Psoas muscle (tissue), 8 donors: ENCODE data around the gene PARP12. TPM values are rescaled to one million over a fixed set of nuclear protein-coding genes. Genes with fewer than 3 reads are reported as not detected.
A peak's percentile ranks its signal among the peaks of the same experiment; 100 is the strongest.

Source experiments
- ATAC-seq, 4 donors: fragments of 200-7000 bp; cut with Tn5 transposase; one replicate each; pipeline ENCODE4 v1.9.1; 2020; ENCODE audit warnings: moderate library complexity in 3 of 4, mild to moderate bottlenecking in 2 of 4
- DNase-seq, 2 donors: peaks; one replicate each; pipeline ENCODE4 v3.0.0-alpha.2; 2020
- H3K27ac ChIP-seq: fragments of 200-600 bp; one replicate; pipeline ENCODE4 v1.8.0; 2022
- H3K27me3 ChIP-seq, 3 donors: fragments of 200-600 bp in 1 of 3; one replicate each; pipeline versions ENCODE4 v1.6.1 to v1.8.0; 2013 to 2022; ENCODE audit warnings: low read length in 2 of 3, mild to moderate bottlenecking in 2 of 3, moderate library complexity in 1 of 3; ENCODE audit not compliant: insufficient read depth in 3 of 3
- H3K36me3 ChIP-seq, 2 donors: fragments of 200-600 bp in 1 of 2; one replicate each; pipeline versions ENCODE4 v1.6.1 to v1.8.0; 2013 to 2022; ENCODE audit warnings: low read depth in 1 of 2, mild to moderate bottlenecking in 1 of 2, moderate library complexity in 1 of 2; ENCODE audit not compliant: insufficient read depth in 1 of 2
- H3K4me1 ChIP-seq: fragments of 200-600 bp; one replicate; pipeline ENCODE4 v1.8.0; 2022
- H3K4me3 ChIP-seq: fragments of 200-600 bp; one replicate; pipeline ENCODE4 v1.8.0; 2022; ENCODE audit warnings: mild to moderate bottlenecking
- H3K9me3 ChIP-seq: fragments of 200-600 bp; one replicate; pipeline ENCODE4 v1.8.0; 2022
- WGBS, 3 donors: extraction: QIAGEN DNeasy Blood & Tissue Kit; methylation state at CpG; one replicate each; pipeline versions ENCODE4 v1.1.6 to v1.1.7; 2013; 5-methylcytosine and 5-hydroxymethylcytosine counted together
- intact Hi-C, 2 donors: fragments of 100-400 bp; cut with DNase I; formaldehyde crosslinking; loops; one replicate each; pipeline versions ENCODE4 v1.11.0 to v1.14.2; 2022
- polyA plus RNA-seq, 3 donors: library from polyadenylated mRNA; stranded (reverse); fragments of 200-250 nt; gene quantifications; one replicate each; pipeline ENCODE4 v1.2.3, GENCODE V29; 2013
- total RNA-seq, 4 donors: library from RNA; stranded (reverse); fragmentation: NEBNext Ultra II Directional in 2 of 4; extraction: Animal tissue kit (Norgen Biotek cat#: 25700) in 2 of 4; gene quantifications; one replicate each; pipeline versions ENCODE4 v1.2.1 to v1.2.4, GENCODE V29; 2021 to 2023
- TF ChIP-seq, protein P1 (sequence below): fragments of 200-600 bp; IDR thresholded peaks from one replicate; pipeline ENCODE4 v1.8.0; 2022; ENCODE audit warnings: antibody characterized with exemption
- donor health status: healthy with polysubstance abuse.
- donor health status: DM: no; HTN: no; CAD: no; lungs with moderate emphysema.
- donor health status: Bipolar disorder and iron deficiency.
- donor health status: healthy.
- donor health status: DM: yes; HTN: yes; CAD: no.
- donor health status: DM: no; HTN: no; CAD: no.
- donor health status: DM: no; HTN: no; CAD: no.
- donor health status: DM: yes; HTN: yes; CAD: no.

Gene PARP12
- total and polyA plus RNA-seq, 7 donors = 4.3 to 6.9 (median 5.2) TPM

GRCh38 chr7:140060788-140061606 lies 1.8 kb downstream of the PARP12 start:
- WGBS, 3 donors = 46 to 57% (median 49%) methylated on average over 11 of the region's 11 CpGs
- intact Hi-C loops = no loop called here

DNA sequence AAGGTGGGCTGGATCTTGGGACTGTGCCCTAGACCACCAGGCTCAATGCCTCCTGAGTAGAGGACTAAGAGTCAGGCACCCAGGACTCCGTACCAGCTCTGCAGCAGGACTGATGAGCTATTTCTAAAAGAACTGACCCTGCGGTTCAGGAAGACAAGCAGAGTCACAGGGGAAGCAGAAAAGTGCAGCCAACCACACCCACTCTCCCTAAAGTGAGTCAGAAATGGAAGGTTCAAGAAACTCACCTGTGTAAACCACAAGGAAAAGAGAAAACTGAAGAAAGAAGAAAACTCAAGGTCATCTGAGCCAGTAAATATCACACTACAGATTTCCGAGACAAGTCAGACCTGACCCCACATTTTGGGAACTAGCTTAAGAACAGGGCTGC lies 2.5 kb downstream of the PARP12 start:
- intact Hi-C loops = no loop called here
- Histone ChIP-seq H3K9me3 (no peaks in the 10 kb centered on the region), H3K4me1 (no peaks in the 10 kb centered on the region), H3K27me3 (peaks cover 0 to 4% (median 0%) of the 10 kb centered on the region in 3 donors), H3K4me3 (no peak overlapping the region), H3K27ac (no peak overlapping the region), H3K36me3 (peaks cover 0 to 6% of the 10 kb centered on the region in 2 donors)
- TF ChIP-seq, protein P1, sequence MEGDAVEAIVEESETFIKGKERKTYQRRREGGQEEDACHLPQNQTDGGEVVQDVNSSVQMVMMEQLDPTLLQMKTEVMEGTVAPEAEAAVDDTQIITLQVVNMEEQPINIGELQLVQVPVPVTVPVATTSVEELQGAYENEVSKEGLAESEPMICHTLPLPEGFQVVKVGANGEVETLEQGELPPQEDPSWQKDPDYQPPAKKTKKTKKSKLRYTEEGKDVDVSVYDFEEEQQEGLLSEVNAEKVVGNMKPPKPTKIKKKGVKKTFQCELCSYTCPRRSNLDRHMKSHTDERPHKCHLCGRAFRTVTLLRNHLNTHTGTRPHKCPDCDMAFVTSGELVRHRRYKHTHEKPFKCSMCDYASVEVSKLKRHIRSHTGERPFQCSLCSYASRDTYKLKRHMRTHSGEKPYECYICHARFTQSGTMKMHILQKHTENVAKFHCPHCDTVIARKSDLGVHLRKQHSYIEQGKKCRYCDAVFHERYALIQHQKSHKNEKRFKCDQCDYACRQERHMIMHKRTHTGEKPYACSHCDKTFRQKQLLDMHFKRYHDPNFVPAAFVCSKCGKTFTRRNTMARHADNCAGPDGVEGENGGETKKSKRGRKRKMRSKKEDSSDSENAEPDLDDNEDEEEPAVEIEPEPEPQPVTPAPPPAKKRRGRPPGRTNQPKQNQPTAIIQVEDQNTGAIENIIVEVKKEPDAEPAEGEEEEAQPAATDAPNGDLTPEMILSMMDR = no peak
- no peak for DNase-seq
- ATAC-seq = no peak
- 82 to 88% (median 85%) methylated on average over 3 of the region's 3 CpGs for WGBS, 3 donors

More at GRCh38 chr7:140060788-140061606, 1.8 kb downstream of the PARP12 start:
- H3K36me3 ChIP-seq = peaks cover 0 to 6% of the 10 kb centered on the region in 2 donors
- peak overlapping the region; percentile 88 for H3K4me3 ChIP-seq
- no peak for DNase-seq
- H3K9me3 ChIP-seq = no peaks in the 10 kb centered on the region
- peak; percentile 25 to 37 (median 35) for ATAC-seq
- H3K27ac ChIP-seq = peak overlapping the region; percentile 30
- H3K27me3 ChIP-seq = peaks cover 0 to 4% (median 0%) of the 10 kb centered on the region in 3 donors
- no peaks in the 10 kb centered on the region for H3K4me1 ChIP-seq
- TF ChIP-seq, protein P1 = no peak

DNA sequence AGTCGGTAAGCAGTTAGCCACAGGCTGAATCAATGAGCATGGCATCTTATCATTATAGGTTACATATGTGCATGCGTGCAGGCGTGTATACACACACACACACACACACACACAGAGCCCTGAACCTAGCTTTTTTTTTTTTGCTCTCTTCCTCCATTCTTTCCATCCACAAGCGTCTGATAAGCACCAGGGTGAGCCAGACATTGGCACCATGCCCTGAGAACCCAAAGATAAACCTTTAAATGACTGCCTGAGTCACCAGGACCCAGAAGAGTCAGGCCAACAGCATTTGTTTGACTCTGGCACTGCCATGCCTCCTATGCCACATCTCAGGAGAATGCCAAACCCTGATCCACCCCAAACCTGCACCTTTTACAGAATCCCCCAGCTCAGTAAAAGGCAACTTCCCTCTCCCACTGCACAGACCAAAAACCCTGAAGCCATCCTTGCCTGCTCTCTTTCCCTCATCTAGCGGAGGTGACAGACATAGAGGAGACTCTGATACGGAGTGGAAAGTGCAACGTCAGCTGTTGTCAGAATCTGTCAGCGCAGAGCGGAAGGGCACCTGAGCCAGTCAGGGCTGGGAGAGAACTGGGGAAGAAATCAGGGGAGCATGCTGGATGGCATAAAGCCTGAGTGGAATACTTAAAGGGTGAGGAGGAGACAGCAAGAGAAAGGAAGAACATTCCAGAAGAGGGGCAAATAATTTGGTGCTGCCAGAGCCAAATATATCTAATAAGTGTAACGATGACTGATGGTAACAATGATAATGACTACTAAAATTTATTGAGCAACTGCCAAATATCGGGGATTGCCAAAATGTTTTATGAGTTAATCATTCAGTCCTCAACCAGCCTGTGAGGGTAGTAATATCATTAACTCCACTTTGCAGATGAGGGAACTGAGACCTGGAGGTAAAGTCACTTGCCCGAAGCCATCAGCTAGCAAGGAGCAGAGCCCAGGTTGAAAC lies 3.2 kb downstream of the PARP12 start:
- no peaks in the 10 kb centered on the region for H3K9me3 ChIP-seq
- intact Hi-C loops = no loop called here
- DNase-seq (peak in 1 of 2 donors; percentile 36), ATAC-seq (no peak)
- H3K4me3 ChIP-seq = no peak overlapping the region
- no peak overlapping the region for H3K27ac ChIP-seq
- H3K27me3 ChIP-seq = peaks cover 0 to 4% (median 0%) of the 10 kb centered on the region in 3 donors
- H3K36me3 ChIP-seq = peaks cover 0 to 6% of the 10 kb centered on the region in 2 donors
- WGBS, 3 donors = 69 to 72% (median 72%) methylated on average over 12 of the region's 12 CpGs
- TF ChIP-seq, protein P1 = no peak
- no peaks in the 10 kb centered on the region for H3K4me1 ChIP-seq

- ATAC-seq = no peak
- DNase-seq = no peak
- Histone ChIP-seq H3K4me1 (no peaks in the 10 kb centered on the region), H3K4me3 (no peak overlapping the region), H3K36me3 (peaks cover 0 to 6% of the 10 kb centered on the region in 2 donors), H3K27ac (no peak overlapping the region), H3K9me3 (no peaks in the 10 kb centered on the region), H3K27me3 (peaks cover 0 to 4% (median 0%) of the 10 kb centered on the region in 3 donors)
- 80 to 82% (median 81%) methylated on average over 7 of the region's 7 CpGs for WGBS, 3 donors
- intact Hi-C loops = no loop called here
- TF ChIP-seq, protein P1 = no peak
These were observed 4.2 kb downstream of the PARP12 start for GRCh38 chr7:140058517-140058916.
